Activated T-cell treated with anti-CD3 and anti-CD28 coated beads, Interleukin-2, amount 50 U/mL, for 24 hours (primary cell): ENCODE results near the gene NRL.

Source experiments
- DNase-seq: peaks from one replicate; pipeline ENCODE4 v3.0.0-alpha.2; 2020
- H3K27ac Mint-ChIP-seq: 2 replicates; pipeline ENCODE4 v1.8.0; 2020; ENCODE audit warnings: mild to moderate bottlenecking, mixed read lengths
- H3K27me3 Mint-ChIP-seq: 2 replicates; pipeline ENCODE4 v1.8.0; 2020; ENCODE audit warnings: mixed read lengths
- H3K36me3 Mint-ChIP-seq: 2 replicates; pipeline ENCODE4 v1.8.0; 2020; ENCODE audit warnings: low read depth, mixed read lengths
- H3K4me1 Mint-ChIP-seq: 2 replicates; pipeline ENCODE4 v1.8.0; 2020; ENCODE audit warnings: low read depth, mixed read lengths
- H3K4me3 Mint-ChIP-seq: 2 replicates; pipeline ENCODE4 v1.8.0; 2020; ENCODE audit warnings: mild to moderate bottlenecking, moderate library complexity, mixed read lengths
- H3K9me3 Mint-ChIP-seq: 2 replicates; pipeline ENCODE4 v1.8.0; 2020; ENCODE audit warnings: mixed read lengths

The NRL gene

GRCh38 chr14:24092505-24093206, 22.1 kb downstream of the NRL start:
- Mint-ChIP-seq H3K4me1 (peaks cover 31% of the 10 kb centered on the region), H3K27me3 (no peaks in the 10 kb centered on the region), H3K9me3 (no peaks in the 10 kb centered on the region), H3K36me3 (peaks cover 27% of the 10 kb centered on the region), H3K27ac (peak overlapping the region; percentile 97), H3K4me3 (peak overlapping the region; percentile 95)
- no peak for DNase-seq

GRCh38 chr14:24092110-24092504, 22.6 kb downstream of the NRL start:
- H3K4me3 Mint-ChIP-seq, result no peak overlapping the region
- H3K4me1 Mint-ChIP-seq, result peaks cover 31% of the 10 kb centered on the region
- H3K27me3 Mint-ChIP-seq, result no peaks in the 10 kb centered on the region
- no peak for DNase-seq
- H3K9me3 Mint-ChIP-seq, result no peaks in the 10 kb centered on the region
- H3K36me3 Mint-ChIP-seq, result peaks cover 24% of the 10 kb centered on the region
- H3K27ac Mint-ChIP-seq, result peak overlapping the region; percentile 97

GRCh38 chr14:24089890-24090289, 24.9 kb downstream of the NRL start:
- Mint-ChIP-seq H3K27me3 (no peaks in the 10 kb centered on the region), H3K4me3 (no peak overlapping the region), H3K9me3 (no peaks in the 10 kb centered on the region), H3K27ac (no peak overlapping the region), H3K36me3 (peaks cover 5% of the 10 kb centered on the region), H3K4me1 (peaks cover 16% of the 10 kb centered on the region)
- DNase-seq, result no peak

GRCh38 chr14:24088095-24088494, 26.7 kb downstream of the NRL start:
- Mint-ChIP-seq H3K27me3 (no peaks in the 10 kb centered on the region), H3K4me1 (peaks cover 8% of the 10 kb centered on the region), H3K9me3 (no peaks in the 10 kb centered on the region), H3K27ac (no peak overlapping the region), H3K4me3 (no peak overlapping the region), H3K36me3 (no peaks in the 10 kb centered on the region)
- DNase-seq, result no peak

GRCh38 chr14:24087004-24087403, 27.7 kb downstream of the NRL start:
- no peaks in the 10 kb centered on the region for H3K27me3 Mint-ChIP-seq
- no peaks in the 10 kb centered on the region for H3K9me3 Mint-ChIP-seq
- H3K36me3 Mint-ChIP-seq, result no peaks in the 10 kb centered on the region
- H3K4me1 Mint-ChIP-seq, result peaks cover 8% of the 10 kb centered on the region
- no peak for DNase-seq
- no peak overlapping the region for H3K27ac Mint-ChIP-seq
- H3K4me3 Mint-ChIP-seq, result no peak overlapping the region

GRCh38 chr14:24086193-24086955, 28.4 kb downstream of the NRL start:
- H3K4me1 Mint-ChIP-seq, result peaks cover 11% of the 10 kb centered on the region
- H3K36me3 Mint-ChIP-seq, result no peaks in the 10 kb centered on the region
- H3K4me3 Mint-ChIP-seq, result no peak overlapping the region
- H3K9me3 Mint-ChIP-seq, result no peaks in the 10 kb centered on the region
- H3K27me3 Mint-ChIP-seq, result no peaks in the 10 kb centered on the region
- no peak for DNase-seq
- H3K27ac Mint-ChIP-seq, result no peak overlapping the region

- no peaks in the 10 kb centered on the region for H3K27me3 Mint-ChIP-seq
- no peaks in the 10 kb centered on the region for H3K36me3 Mint-ChIP-seq
- no peak overlapping the region for H3K4me3 Mint-ChIP-seq
- H3K4me1 Mint-ChIP-seq, result peaks cover 17% of the 10 kb centered on the region
- no peak for DNase-seq
- H3K9me3 Mint-ChIP-seq, result no peaks in the 10 kb centered on the region
- H3K27ac Mint-ChIP-seq, result no peak overlapping the region
Observed at GRCh38 chr14:24085215-24085614, 29.5 kb downstream of the NRL start.

GRCh38 chr14:24084440-24084839, 30.3 kb downstream of the NRL start:
- H3K9me3 Mint-ChIP-seq, result no peaks in the 10 kb centered on the region
- H3K4me3 Mint-ChIP-seq, result no peak overlapping the region
- no peaks in the 10 kb centered on the region for H3K36me3 Mint-ChIP-seq
- H3K27ac Mint-ChIP-seq, result no peak overlapping the region
- no peaks in the 10 kb centered on the region for H3K27me3 Mint-ChIP-seq
- DNase-seq, result no peak
- peaks cover 19% of the 10 kb centered on the region for H3K4me1 Mint-ChIP-seq

- DNase-seq, result no peak
- H3K36me3 Mint-ChIP-seq, result no peaks in the 10 kb centered on the region
- H3K4me1 Mint-ChIP-seq, result peaks cover 19% of the 10 kb centered on the region
- no peak overlapping the region for H3K27ac Mint-ChIP-seq
- H3K4me3 Mint-ChIP-seq, result no peak overlapping the region
- H3K27me3 Mint-ChIP-seq, result no peaks in the 10 kb centered on the region
- H3K9me3 Mint-ChIP-seq, result no peaks in the 10 kb centered on the region
Observed at GRCh38 chr14:24083462-24083861, 31.3 kb downstream of the NRL start.

- peaks cover 19% of the 10 kb centered on the region for H3K4me1 Mint-ChIP-seq
- no peaks in the 10 kb centered on the region for H3K36me3 Mint-ChIP-seq
- peak overlapping the region; percentile 77 for H3K4me3 Mint-ChIP-seq
- H3K27me3 Mint-ChIP-seq, result no peaks in the 10 kb centered on the region
- H3K27ac Mint-ChIP-seq, result no peak overlapping the region
- H3K9me3 Mint-ChIP-seq, result no peaks in the 10 kb centered on the region
- DNase-seq, result no peak
Observed at GRCh38 chr14:24082411-24083080, 32.2 kb downstream of the NRL start.

- peak overlapping the region; percentile 70 for H3K27ac Mint-ChIP-seq
- no peaks in the 10 kb centered on the region for H3K9me3 Mint-ChIP-seq
Observed at GRCh38 chr14:24081739-24082211, 33.0 kb downstream of the NRL start.

GRCh38 chr14:24080888-24081738, 33.6 kb downstream of the NRL start:
- DNase-seq, result peak; percentile 86
- Mint-ChIP-seq H3K4me3 (peak overlapping the region; percentile 77), H3K4me1 (peaks cover 19% of the 10 kb centered on the region), H3K9me3 (no peaks in the 10 kb centered on the region), H3K27me3 (no peaks in the 10 kb centered on the region), H3K27ac (peak overlapping the region; percentile 80), H3K36me3 (no peaks in the 10 kb centered on the region)

More at GRCh38 chr14:24081739-24082211, 33.0 kb downstream of the NRL start:
- no peak for DNase-seq
- peak overlapping the region; percentile 77 for H3K4me3 Mint-ChIP-seq
- H3K36me3 Mint-ChIP-seq, result no peaks in the 10 kb centered on the region
- no peaks in the 10 kb centered on the region for H3K27me3 Mint-ChIP-seq
- peaks cover 19% of the 10 kb centered on the region for H3K4me1 Mint-ChIP-seq

- DNase-seq, result no peak
- H3K36me3 Mint-ChIP-seq, result no peaks in the 10 kb centered on the region
Observed at GRCh38 chr14:24080142-24080530, 34.6 kb downstream of the NRL start.

GRCh38 chr14:24079491-24080141, 35.1 kb downstream of the NRL start:
- Mint-ChIP-seq H3K4me3 (no peak overlapping the region), H3K9me3 (no peaks in the 10 kb centered on the region), H3K4me1 (peaks cover 19% of the 10 kb centered on the region), H3K27ac (no peak overlapping the region), H3K36me3 (no peaks in the 10 kb centered on the region), H3K27me3 (no peaks in the 10 kb centered on the region)
- DNase-seq, result no peak

More at GRCh38 chr14:24080142-24080530, 34.6 kb downstream of the NRL start:
- Mint-ChIP-seq H3K27ac (peak overlapping the region; percentile 80), H3K4me1 (peaks cover 19% of the 10 kb centered on the region), H3K9me3 (no peaks in the 10 kb centered on the region), H3K27me3 (no peaks in the 10 kb centered on the region), H3K4me3 (peak overlapping the region; percentile 55)
